H1 (cell line): ENCODE results near the gene CCDC33. TPM values are rescaled to one million over a fixed set of nuclear protein-coding genes. Genes with fewer than 3 reads are reported as not detected.

Source experiments
- CHD2 ChIP-seq: IDR thresholded peaks from 2 replicates; pipeline ENCODE4 v1.6.1; 2012; ENCODE audit warnings: low read length, improper control_type of control experiment
- SAP30 ChIP-seq: fragments of 300-600 bp; sonication (generic); IDR thresholded peaks from 2 replicates; pipeline ENCODE4 v1.7.1; 2012; ENCODE audit warnings: low read length, moderate library complexity, mild to moderate bottlenecking, inconsistent platforms; ENCODE audit not compliant: insufficient read depth, insufficient replicate concordance
- polyA plus RNA-seq, 7 experiments: library from polyadenylated mRNA; depleted of rRNA in 3 of 7; stranded (reverse) in 5 of 7; unstranded in 2 of 7; fragments of >200 nt in 5 of 7; fragments of 200-250 nt in 2 of 7; gene quantifications; 1 replicate in 5 of 7; 2 replicates in 1 of 7; 4 replicates in 1 of 7; pipeline versions ENCODE4 v1.2.1 to v1.2.3, GENCODE V29; 2011 to 2013; ENCODE audit warnings: missing spikeins in 2 of 7, mixed read lengths in 2 of 7
- total RNA-seq: library from RNA; stranded (reverse); fragmentation: NEBNext Ultra II Directional; extraction: Animal tissue kit (Norgen Biotek cat#: 25700); gene quantifications from 2 replicates; pipeline ENCODE4 v1.2.1, GENCODE V29; 2021
- TF ChIP-seq, protein P1 (sequence below): IDR thresholded peaks from 2 replicates; pipeline ENCODE4 v1.6.1; 2011; ENCODE audit warnings: low read depth, mild to moderate bottlenecking, low read length; ENCODE audit not compliant: insufficient read depth

The CCDC33 gene
- total and polyA plus RNA-seq, 2 of the 8 experiments (the other 6 are each of a cell fraction or from before 2014, with no cell fraction given), result 2.0 to 2.7 TPM

DNA sequence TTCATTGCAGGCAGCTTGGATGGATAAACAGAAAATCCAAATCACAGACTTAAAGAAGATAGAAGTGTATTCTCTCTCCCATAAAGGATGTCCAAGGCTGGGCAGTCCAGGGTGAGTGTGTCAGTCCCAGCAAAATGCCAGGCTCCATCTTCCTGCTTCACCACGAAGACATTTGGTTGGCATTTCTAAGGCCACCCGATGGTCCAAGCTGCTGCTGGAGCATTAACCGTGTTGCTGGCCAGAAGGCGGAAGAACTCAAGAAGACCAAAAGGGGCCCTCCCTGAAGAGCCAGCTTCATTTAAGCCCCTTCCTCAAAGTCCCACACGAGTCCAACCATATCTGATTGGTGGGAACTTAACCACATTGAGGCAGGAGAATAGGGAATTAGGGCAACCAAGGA lies 134.3 kb downstream of the CCDC33 start (continued):
- TF ChIP-seq CHD2 (no peak), SAP30 (no peak)
- TF ChIP-seq, protein P1, sequence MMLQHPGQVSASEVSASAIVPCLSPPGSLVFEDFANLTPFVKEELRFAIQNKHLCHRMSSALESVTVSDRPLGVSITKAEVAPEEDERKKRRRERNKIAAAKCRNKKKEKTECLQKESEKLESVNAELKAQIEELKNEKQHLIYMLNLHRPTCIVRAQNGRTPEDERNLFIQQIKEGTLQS, result no peak
- TF ChIP-seq, all 59 proteins: peak for 0
